ENCODE data around the gene C22orf15. TPM values are rescaled to one million over a fixed set of nuclear protein-coding genes. Genes with fewer than 3 reads are reported as not detected.

The C22orf15 gene
- total RNA-seq, 1 donor from 2014 or later: not detected

DNA sequence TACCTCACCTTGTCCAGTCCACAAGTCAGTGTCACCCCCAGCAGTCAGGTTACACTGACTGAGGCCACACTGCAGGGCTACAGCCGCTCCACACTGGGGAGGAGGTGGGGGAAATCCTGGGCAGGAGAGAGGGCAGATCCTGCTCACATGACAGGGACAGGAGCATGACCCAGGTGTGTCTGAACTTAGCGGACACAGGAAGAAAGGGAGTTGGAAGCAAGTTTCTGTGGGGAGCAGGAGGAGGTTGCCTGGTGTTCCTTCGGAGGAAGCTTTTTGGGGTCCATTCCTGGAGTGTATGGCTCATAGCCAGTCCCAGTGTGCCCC lies 15.7 kb downstream of the C22orf15 start:
- peaks cover 54% of the 10 kb centered on the region for H3K4me1 Mint-ChIP-seq (ENCODE audit: unreplicated experiment)
- no peak for DNase-seq (ENCODE audit: extremely low spot score, unreplicated experiment)
- H3K27ac Mint-ChIP-seq (ENCODE audit: unreplicated experiment): no peak overlapping the region

DNA sequence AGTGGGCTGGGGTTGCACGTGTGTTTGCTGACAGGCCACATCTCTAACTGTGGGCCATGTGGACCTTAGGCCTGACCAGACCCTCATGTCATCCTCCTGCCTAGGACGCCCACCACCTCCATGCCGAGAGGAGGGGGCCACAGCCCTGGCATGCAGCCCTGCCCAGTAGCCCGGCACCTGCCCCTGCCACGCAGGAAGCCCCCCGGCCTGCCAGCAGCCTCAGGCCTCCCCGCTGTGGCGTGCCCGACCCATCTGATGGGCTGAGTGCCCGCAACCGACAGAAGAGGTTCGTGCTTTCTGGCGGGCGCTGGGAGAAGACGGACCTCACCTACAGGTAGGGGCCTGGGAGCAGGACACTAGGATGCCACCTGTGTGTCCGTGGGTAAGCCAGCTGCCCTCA lies 16.3 kb downstream of the C22orf15 start:
- Mint-ChIP-seq H3K27ac (ENCODE audit: unreplicated experiment) (no peak overlapping the region), H3K4me1 (ENCODE audit: unreplicated experiment) (peaks cover 52% of the 10 kb centered on the region), H3K27me3 (ENCODE audit: unreplicated experiment) (no peaks in the 10 kb centered on the region), H3K36me3 (ENCODE audit: unreplicated experiment) (peaks cover 3% of the 10 kb centered on the region), H3K4me3 (ENCODE audit: unreplicated experiment) (no peak overlapping the region), H3K9me3 (ENCODE audit: unreplicated experiment) (no peaks in the 10 kb centered on the region)
- no peak for DNase-seq (ENCODE audit: extremely low spot score, unreplicated experiment)
- TF ChIP-seq CTCF (IDR thresholded peaks at IDR 0.05): no peak

More for the DNA sequence above, 15.7 kb downstream of the C22orf15 start:
- TF ChIP-seq CTCF (IDR thresholded peaks at IDR 0.05): no peak
- no peaks in the 10 kb centered on the region for H3K9me3 Mint-ChIP-seq (ENCODE audit: unreplicated experiment)
- H3K36me3 Mint-ChIP-seq (ENCODE audit: unreplicated experiment): peaks cover 3% of the 10 kb centered on the region
- H3K27me3 Mint-ChIP-seq (ENCODE audit: unreplicated experiment): no peaks in the 10 kb centered on the region
- H3K4me3 Mint-ChIP-seq (ENCODE audit: unreplicated experiment): no peak overlapping the region

DNA sequence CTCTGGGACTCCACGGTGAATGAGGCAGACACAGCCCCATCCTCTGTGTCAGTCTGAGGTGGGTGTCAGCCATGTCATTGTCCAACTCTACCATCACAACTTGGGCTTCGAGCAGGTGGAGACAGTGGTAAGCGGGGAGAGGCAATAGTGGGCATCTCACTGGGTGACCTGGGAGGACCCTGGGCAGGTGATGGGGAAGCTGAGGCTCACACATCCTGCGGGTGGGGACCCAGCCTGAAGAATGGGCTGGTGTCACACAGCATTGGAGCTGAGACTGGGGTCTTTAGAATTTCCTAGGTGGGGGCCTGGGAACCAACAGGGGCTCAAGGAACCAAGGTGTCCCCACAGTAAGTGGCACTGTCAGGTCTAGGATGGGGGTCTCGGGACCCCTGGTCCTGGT lies 16.9 kb downstream of the C22orf15 start:
- Mint-ChIP-seq H3K4me3 (ENCODE audit: unreplicated experiment) (no peak overlapping the region), H3K4me1 (ENCODE audit: unreplicated experiment) (peaks cover 52% of the 10 kb centered on the region), H3K9me3 (ENCODE audit: unreplicated experiment) (no peaks in the 10 kb centered on the region), H3K36me3 (ENCODE audit: unreplicated experiment) (peaks cover 3% of the 10 kb centered on the region), H3K27ac (ENCODE audit: unreplicated experiment) (peak overlapping the region; percentile 47), H3K27me3 (ENCODE audit: unreplicated experiment) (no peaks in the 10 kb centered on the region)
- TF ChIP-seq CTCF (IDR thresholded peaks at IDR 0.05): no peak
- no peak for DNase-seq (ENCODE audit: extremely low spot score, unreplicated experiment)

GRCh38 chr22:23780146-23780748 lies 17.5 kb downstream of the C22orf15 start:
- H3K4me3 Mint-ChIP-seq (ENCODE audit: unreplicated experiment): no peak overlapping the region
- DNase-seq (ENCODE audit: extremely low spot score, unreplicated experiment): no peak
- peaks cover 3% of the 10 kb centered on the region for H3K36me3 Mint-ChIP-seq (ENCODE audit: unreplicated experiment)
- H3K27me3 Mint-ChIP-seq (ENCODE audit: unreplicated experiment): no peaks in the 10 kb centered on the region
- no peak overlapping the region for H3K27ac Mint-ChIP-seq (ENCODE audit: unreplicated experiment)
- H3K9me3 Mint-ChIP-seq (ENCODE audit: unreplicated experiment): no peaks in the 10 kb centered on the region
- no peak for TF ChIP-seq CTCF (IDR thresholded peaks at IDR 0.05)
- peaks cover 47% of the 10 kb centered on the region for H3K4me1 Mint-ChIP-seq (ENCODE audit: unreplicated experiment)

- H3K27ac Mint-ChIP-seq (ENCODE audit: unreplicated experiment): peak overlapping the region; percentile 78
- H3K4me3 Mint-ChIP-seq (ENCODE audit: unreplicated experiment): no peak overlapping the region
- TF ChIP-seq CTCF (IDR thresholded peaks at IDR 0.05): no peak
Observed at GRCh38 chr22:23781065-23781464, 18.3 kb downstream of the C22orf15 start.

More at GRCh38 chr22:23781065-23781464, 18.3 kb downstream of the C22orf15 start:
- peaks cover 39% of the 10 kb centered on the region for H3K4me1 Mint-ChIP-seq (ENCODE audit: unreplicated experiment)
- no peaks in the 10 kb centered on the region for H3K27me3 Mint-ChIP-seq (ENCODE audit: unreplicated experiment)
- no peak for DNase-seq (ENCODE audit: extremely low spot score, unreplicated experiment)
- H3K9me3 Mint-ChIP-seq (ENCODE audit: unreplicated experiment): no peaks in the 10 kb centered on the region
- peaks cover 3% of the 10 kb centered on the region for H3K36me3 Mint-ChIP-seq (ENCODE audit: unreplicated experiment)
